Measurements from ENCODE around the gene ARPC2. TPM values are rescaled to one million over a fixed set of nuclear protein-coding genes. Genes with fewer than 3 reads are reported as not detected.
A peak's percentile ranks its signal among the peaks of the same experiment; 100 is the strongest.
"Not testable (repeated sequence)": the region's sequence is repeated elsewhere in the genome, so short reads cannot be mapped to it uniquely, and the experiment has no call there.

The ARPC2 gene
- total RNA-seq, 1 experiment from 2014 or later, result 187 TPM

DNA sequence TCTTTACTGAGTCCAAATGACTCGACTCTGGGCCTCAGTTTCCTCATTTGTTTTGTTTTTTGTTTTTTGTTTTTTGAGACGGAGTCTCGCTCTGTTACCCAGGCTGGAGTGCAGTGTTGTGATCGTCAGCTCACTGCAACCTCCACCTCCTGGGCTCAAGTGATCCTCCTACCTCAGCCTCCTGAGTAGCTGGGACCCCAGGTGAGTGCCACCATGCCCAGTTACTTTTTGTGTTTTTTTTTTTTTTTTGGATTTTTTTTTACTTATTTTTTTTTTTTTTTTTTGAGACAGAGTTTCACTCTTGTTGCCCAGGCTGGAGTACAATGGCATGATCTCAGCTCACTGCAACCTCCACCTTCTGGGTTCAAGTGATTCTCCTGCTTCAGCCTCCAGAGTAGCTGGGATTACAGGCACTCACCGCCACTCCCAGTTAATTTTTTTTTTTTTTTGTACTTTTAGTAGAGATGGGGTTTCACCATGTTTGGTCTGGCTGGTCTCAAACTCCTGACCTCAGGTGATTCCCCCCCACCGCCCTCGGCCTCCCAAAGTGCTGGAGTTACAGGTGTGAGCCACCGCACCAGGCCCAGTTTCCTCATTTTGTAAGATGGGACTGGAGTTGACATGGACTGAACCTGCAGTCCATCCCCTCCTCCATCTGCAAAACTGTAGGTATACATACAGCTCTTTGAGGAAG, 56.4 kb downstream of the ARPC2 start:
- peaks cover 23% of the 10 kb centered on the region for H3K79me2 ChIP-seq (ENCODE audit: insufficient read depth, low read length)
- not testable (repeated sequence) for H3K9ac ChIP-seq (ENCODE audit: low read length); DNase-seq (ENCODE audit: low read depth, low spot score); H3K4me3 ChIP-seq (replicated peaks in 1 of 2; ENCODE audit: low read depth in 1 of 2, low read length in 2 of 2); H3K9me3 ChIP-seq (ENCODE audit: control insufficient read depth in 1 of 2, insufficient read depth in 1 of 2, low read depth in 1 of 2, low read length in 2 of 2); H4K20me1 ChIP-seq (ENCODE audit: insufficient read depth); ATAC-seq; H3K9me2 ChIP-seq (ENCODE audit: insufficient read depth); H2AFZ ChIP-seq (ENCODE audit: low read depth, low read length, poor library complexity, severe bottlenecking); BruUV-seq (replicated peaks); H3K27me3 ChIP-seq (ENCODE audit: insufficient read depth, low read length)
- CTCF ChIA-PET, result interaction anchor here (0.6 to 1.4 kb wide), 8 partner anchors 9 to 127 kb away, joined by 3 to 6 read pairs (median 4); partner anchors contain the start of genes CATIP and CTDSP1
- POLR2A ChIA-PET, result interaction anchor here (3.0 kb wide), 1 partner anchor 14 kb away, joined by 10 read pairs; no protein-coding TSS in a partner anchor
- RAD21 ChIA-PET (ENCODE audit: low non-redundant PET in 1 of 2, low total read pairs in 2 of 2, uncharacterized antibody in 2 of 2, unreplicated experiment in 2 of 2), result interaction anchor here in 1 of 2 experiments (1.2 kb wide), 1 partner anchor 13 kb away, joined by 3 read pairs; no protein-coding TSS in a partner anchor
- H3K4me1 ChIP-seq (ENCODE audit: control insufficient read depth in 1 of 2, insufficient read depth in 2 of 2, low read length in 2 of 2), result peaks cover 13 to 28% of the 10 kb centered on the region in 2 experiments
- peak overlapping the region; percentile 14; the same call in 1 of the 2 replicates for H3K4me2 ChIP-seq (ENCODE audit: low read length)
- H3K36me3 ChIP-seq (ENCODE audit: control insufficient read depth in 1 of 2, insufficient read depth in 2 of 2, low read length in 2 of 2), result peaks cover 24 to 35% of the 10 kb centered on the region in 2 experiments; a peak in 3 of 4 replicates
- H3K27ac ChIP-seq (ENCODE audit: low read depth, low read length), result peak overlapping the region; percentile 34
- intact Hi-C loops (cut with micrococcal nuclease), result loop anchor here (2.0 to 5.0 kb wide), 2 partner anchors 86 to 573 kb away; no protein-coding TSS in a partner anchor

- peaks cover 26 to 35% of the 10 kb centered on the region in 2 experiments; a peak in 3 of 4 replicates for H3K36me3 ChIP-seq (ENCODE audit: control insufficient read depth in 1 of 2, insufficient read depth in 2 of 2, low read length in 2 of 2)
- H3K9me3 ChIP-seq (ENCODE audit: control insufficient read depth in 1 of 2, insufficient read depth in 1 of 2, low read depth in 1 of 2, low read length in 2 of 2), result no peaks in the 10 kb centered on the region
- POLR2A ChIA-PET, result interaction anchor here (3.0 kb wide), 1 partner anchor 13 kb away, joined by 10 read pairs; no protein-coding TSS in a partner anchor
- H3K9me2 ChIP-seq (ENCODE audit: insufficient read depth), result no peaks in the 10 kb centered on the region
- no peak overlapping the region for H3K4me3 ChIP-seq (replicated peaks in 1 of 2; ENCODE audit: low read depth in 1 of 2, low read length in 2 of 2)
- peaks cover 22% of the 10 kb centered on the region for H3K79me2 ChIP-seq (ENCODE audit: insufficient read depth, low read length)
- peaks cover 13 to 27% of the 10 kb centered on the region in 2 experiments for H3K4me1 ChIP-seq (ENCODE audit: control insufficient read depth in 1 of 2, insufficient read depth in 2 of 2, low read length in 2 of 2)
- BruUV-seq (replicated peaks), result no TSS peak
- CTCF ChIA-PET, result interaction anchor here (1.1 to 1.4 kb wide), 3 partner anchors 9 to 16 kb away, joined by 4 to 6 read pairs (median 4); no protein-coding TSS in a partner anchor
- H3K4me2 ChIP-seq (ENCODE audit: low read length), result no peak overlapping the region
- no peaks in the 10 kb centered on the region for H4K20me1 ChIP-seq (ENCODE audit: insufficient read depth)
- H3K27me3 ChIP-seq (ENCODE audit: insufficient read depth, low read length), result no peaks in the 10 kb centered on the region
- RAD21 ChIA-PET (ENCODE audit: low non-redundant PET in 1 of 2, low total read pairs in 2 of 2, uncharacterized antibody in 2 of 2, unreplicated experiment in 2 of 2), result interaction anchor here in 1 of 2 experiments (1.2 kb wide), 1 partner anchor 13 kb away, joined by 3 read pairs; no protein-coding TSS in a partner anchor
- no peak overlapping the region for H2AFZ ChIP-seq (ENCODE audit: low read depth, low read length, poor library complexity, severe bottlenecking)
- ATAC-seq, result no peak
- intact Hi-C loops (cut with micrococcal nuclease), result loop anchor here (2.0 to 5.0 kb wide), 2 partner anchors 87 to 573 kb away; no protein-coding TSS in a partner anchor
- no peak overlapping the region for H3K9ac ChIP-seq (ENCODE audit: low read length)
- no peak for DNase-seq (ENCODE audit: low read depth, low spot score)
- no peak overlapping the region for H3K27ac ChIP-seq (ENCODE audit: low read depth, low read length)
- TF ChIP-seq FOSL1 (IDR thresholded peaks at IDR 0.05; ENCODE audit: low read depth) (no peak), POLR2A (IDR thresholded peaks at IDR 0.05; ENCODE audit: borderline replicate concordance, extremely low read depth, insufficient read depth, insufficient read length) (no peak), CBX3 (IDR thresholded peaks at IDR 0.05; ENCODE audit: low read depth) (no peak), CTCF (IDR thresholded peaks at IDR 0.05 in 2 of 3, conservative IDR thresholded peaks at IDR 0.05 in 1 of 3; ENCODE audit: borderline replicate concordance in 1 of 3, insufficient read depth in 1 of 3, low read depth in 2 of 3, low read length in 2 of 3) (no peak), EZH2 (IDR thresholded peaks at IDR 0.05) (no peak), EGR1 (IDR thresholded peaks at IDR 0.05; ENCODE audit: low read depth) (no peak), RAD21 (IDR thresholded peaks at IDR 0.05; ENCODE audit: low read depth) (no peak), JUND (IDR thresholded peaks at IDR 0.05) (no peak), ZFX (IDR thresholded peaks at IDR 0.05) (no peak), POLR2AphosphoS5 (IDR thresholded peaks at IDR 0.05; ENCODE audit: low read depth, low read length) (no peak), CEBPB (IDR thresholded peaks at IDR 0.05; ENCODE audit: low read depth) (no peak), EZH2phosphoT487 (IDR thresholded peaks at IDR 0.05; ENCODE audit: borderline replicate concordance) (no peak), SRF (IDR thresholded peaks at IDR 0.05; ENCODE audit: low read depth) (no peak)
- TF ChIP-seq, protein P1, sequence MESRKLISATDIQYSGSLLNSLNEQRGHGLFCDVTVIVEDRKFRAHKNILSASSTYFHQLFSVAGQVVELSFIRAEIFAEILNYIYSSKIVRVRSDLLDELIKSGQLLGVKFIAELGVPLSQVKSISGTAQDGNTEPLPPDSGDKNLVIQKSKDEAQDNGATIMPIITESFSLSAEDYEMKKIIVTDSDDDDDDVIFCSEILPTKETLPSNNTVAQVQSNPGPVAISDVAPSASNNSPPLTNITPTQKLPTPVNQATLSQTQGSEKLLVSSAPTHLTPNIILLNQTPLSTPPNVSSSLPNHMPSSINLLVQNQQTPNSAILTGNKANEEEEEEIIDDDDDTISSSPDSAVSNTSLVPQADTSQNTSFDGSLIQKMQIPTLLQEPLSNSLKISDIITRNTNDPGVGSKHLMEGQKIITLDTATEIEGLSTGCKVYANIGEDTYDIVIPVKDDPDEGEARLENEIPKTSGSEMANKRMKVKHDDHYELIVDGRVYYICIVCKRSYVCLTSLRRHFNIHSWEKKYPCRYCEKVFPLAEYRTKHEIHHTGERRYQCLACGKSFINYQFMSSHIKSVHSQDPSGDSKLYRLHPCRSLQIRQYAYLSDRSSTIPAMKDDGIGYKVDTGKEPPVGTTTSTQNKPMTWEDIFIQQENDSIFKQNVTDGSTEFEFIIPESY (IDR thresholded peaks at IDR 0.05; ENCODE audit: extremely low read depth, insufficient replicate concordance, low read length), result no peak
- TF ChIP-seq, protein P2, sequence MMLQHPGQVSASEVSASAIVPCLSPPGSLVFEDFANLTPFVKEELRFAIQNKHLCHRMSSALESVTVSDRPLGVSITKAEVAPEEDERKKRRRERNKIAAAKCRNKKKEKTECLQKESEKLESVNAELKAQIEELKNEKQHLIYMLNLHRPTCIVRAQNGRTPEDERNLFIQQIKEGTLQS (IDR thresholded peaks at IDR 0.05), result no peak
- TF ChIP-seq, protein P3, sequence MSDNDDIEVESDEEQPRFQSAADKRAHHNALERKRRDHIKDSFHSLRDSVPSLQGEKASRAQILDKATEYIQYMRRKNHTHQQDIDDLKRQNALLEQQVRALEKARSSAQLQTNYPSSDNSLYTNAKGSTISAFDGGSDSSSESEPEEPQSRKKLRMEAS (IDR thresholded peaks at IDR 0.05), result no peak
Measured at GRCh38 chr2:218273908-218274249, 56.9 kb downstream of the ARPC2 start.

Data from HCT116 (cell line).